ENCODE data around the gene PDE1A.

The PDE1A gene

DNA sequence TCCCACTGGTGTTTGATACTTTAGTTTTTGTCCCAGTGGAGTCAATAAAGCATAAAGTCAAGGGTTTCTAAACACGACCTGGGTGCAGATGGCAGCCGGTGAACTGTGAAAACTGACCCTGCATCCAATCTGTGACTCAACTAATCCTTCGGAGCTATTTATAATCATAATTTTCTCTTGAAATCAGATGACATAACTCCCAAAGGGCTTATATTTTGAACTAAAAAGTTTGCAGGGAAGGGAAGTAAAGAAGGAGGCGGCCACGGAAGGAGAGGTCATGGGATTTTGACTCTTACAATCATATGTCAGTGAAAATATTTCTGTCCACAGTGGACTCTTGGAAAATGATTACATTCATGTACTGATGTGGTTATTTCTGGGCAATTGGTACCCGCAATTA, 178.5 kb downstream of the PDE1A start:
- peak in 1 of 2 donors; percentile 69 for DNase-seq

DNA sequence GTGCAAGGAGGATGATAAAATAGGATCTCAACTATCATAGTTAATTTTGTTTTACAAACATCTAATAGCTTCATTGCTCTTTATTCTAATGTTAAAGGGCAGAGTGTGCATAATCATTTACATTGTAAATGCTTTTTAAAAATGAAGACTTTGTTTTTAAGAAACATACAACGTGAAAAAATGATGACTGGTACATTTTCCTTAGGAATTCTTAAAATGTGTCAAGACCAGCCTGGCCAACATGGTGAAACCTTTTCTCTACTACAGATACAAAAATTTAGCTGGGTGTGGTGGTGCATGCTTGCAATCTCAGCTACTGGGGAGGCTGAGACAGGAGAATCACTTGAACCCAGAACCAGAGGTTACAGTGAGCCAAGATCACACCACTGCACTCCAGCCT, 179.0 kb downstream of the PDE1A start:
- intact Hi-C loops (cut with DNase I; ENCODE audit: low total_unique reads) = no loop called here
- Histone ChIP-seq H3K36me3 (no peaks in the 10 kb centered on the region), H3K4me1 (peaks cover 0 to 31% (median 7%) of the 10 kb centered on the region in 4 donors), H3K9me3 (no peaks in the 10 kb centered on the region), H3K27ac (peak overlapping the region; percentile 49 to 69), H3K4me3 (no peak overlapping the region), H3K27me3 (no peaks in the 10 kb centered on the region)
- TF ChIP-seq, protein P1, sequence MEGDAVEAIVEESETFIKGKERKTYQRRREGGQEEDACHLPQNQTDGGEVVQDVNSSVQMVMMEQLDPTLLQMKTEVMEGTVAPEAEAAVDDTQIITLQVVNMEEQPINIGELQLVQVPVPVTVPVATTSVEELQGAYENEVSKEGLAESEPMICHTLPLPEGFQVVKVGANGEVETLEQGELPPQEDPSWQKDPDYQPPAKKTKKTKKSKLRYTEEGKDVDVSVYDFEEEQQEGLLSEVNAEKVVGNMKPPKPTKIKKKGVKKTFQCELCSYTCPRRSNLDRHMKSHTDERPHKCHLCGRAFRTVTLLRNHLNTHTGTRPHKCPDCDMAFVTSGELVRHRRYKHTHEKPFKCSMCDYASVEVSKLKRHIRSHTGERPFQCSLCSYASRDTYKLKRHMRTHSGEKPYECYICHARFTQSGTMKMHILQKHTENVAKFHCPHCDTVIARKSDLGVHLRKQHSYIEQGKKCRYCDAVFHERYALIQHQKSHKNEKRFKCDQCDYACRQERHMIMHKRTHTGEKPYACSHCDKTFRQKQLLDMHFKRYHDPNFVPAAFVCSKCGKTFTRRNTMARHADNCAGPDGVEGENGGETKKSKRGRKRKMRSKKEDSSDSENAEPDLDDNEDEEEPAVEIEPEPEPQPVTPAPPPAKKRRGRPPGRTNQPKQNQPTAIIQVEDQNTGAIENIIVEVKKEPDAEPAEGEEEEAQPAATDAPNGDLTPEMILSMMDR (IDR thresholded peaks at IDR 0.05) = no peak
- no peak for DNase-seq

More for the DNA sequence above, 178.5 kb downstream of the PDE1A start:
- H3K9me3 ChIP-seq = no peaks in the 10 kb centered on the region
- H3K36me3 ChIP-seq = no peaks in the 10 kb centered on the region
- intact Hi-C loops (cut with DNase I; ENCODE audit: low total_unique reads) = no loop called here
- peaks cover 0 to 27% (median 5%) of the 10 kb centered on the region in 4 donors for H3K4me1 ChIP-seq
- no peaks in the 10 kb centered on the region for H3K27me3 ChIP-seq
- no peak overlapping the region for H3K4me3 ChIP-seq
- TF ChIP-seq, protein P1 (IDR thresholded peaks at IDR 0.05) = no peak
- H3K27ac ChIP-seq = peak overlapping the region; percentile 49 to 69

DNA sequence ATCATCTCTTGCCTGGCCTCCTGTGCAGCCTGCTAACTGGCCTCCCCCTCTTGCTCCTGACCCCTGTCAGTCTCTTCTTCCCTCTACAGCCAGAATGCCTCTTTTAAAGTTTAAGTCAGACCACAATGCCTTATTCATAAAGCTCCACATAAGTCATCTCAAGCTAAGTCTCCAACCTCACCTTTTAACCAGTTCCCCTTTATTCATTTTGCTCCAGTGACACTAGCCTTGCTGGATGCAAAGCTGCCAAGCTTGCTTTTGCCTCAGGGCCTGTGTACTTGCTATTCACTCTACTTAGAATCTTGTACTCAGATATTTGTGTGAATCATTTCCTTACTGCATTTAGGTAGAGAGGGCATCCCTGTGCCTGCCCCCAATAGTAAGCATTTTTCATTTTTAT, 180.9 kb downstream of the PDE1A start:
- H3K27me3 ChIP-seq = no peaks in the 10 kb centered on the region
- intact Hi-C loops (cut with DNase I; ENCODE audit: low total_unique reads) = no loop called here
- no peak overlapping the region for H3K4me3 ChIP-seq
- H3K4me1 ChIP-seq = peaks cover 0 to 42% (median 7%) of the 10 kb centered on the region in 4 donors
- TF ChIP-seq, protein P1 (IDR thresholded peaks at IDR 0.05) = no peak
- no peak overlapping the region for H3K27ac ChIP-seq
- no peak for DNase-seq
- H3K9me3 ChIP-seq = no peaks in the 10 kb centered on the region
- no peaks in the 10 kb centered on the region for H3K36me3 ChIP-seq

DNA sequence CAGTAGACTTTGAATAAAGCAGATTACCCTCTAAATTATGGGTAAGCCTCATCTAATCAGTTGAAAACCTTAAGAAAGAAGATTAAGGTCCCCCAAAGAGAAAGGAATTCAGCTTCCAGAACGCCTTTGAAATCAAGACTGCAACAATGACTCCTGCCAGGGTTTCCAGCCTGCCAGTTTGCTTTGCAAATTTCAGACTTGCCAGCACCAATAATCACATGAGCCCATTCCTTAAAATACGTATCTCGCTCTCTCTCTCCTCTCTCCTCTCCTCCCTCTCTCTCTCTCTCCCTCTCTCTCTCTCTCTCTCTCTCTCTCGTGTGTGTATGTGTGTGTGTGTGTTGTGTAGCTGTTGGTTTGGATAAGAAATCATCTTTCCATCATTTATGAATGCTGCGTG, 184.2 kb downstream of the PDE1A start:
- TF ChIP-seq, protein P1 (IDR thresholded peaks at IDR 0.05) = no peak
- no peak overlapping the region for H3K4me3 ChIP-seq
- intact Hi-C loops (cut with DNase I; ENCODE audit: low total_unique reads) = no loop called here
- H3K27ac ChIP-seq = peak overlapping the region; percentile 16 to 38
- no peaks in the 10 kb centered on the region for H3K36me3 ChIP-seq
- no peak for DNase-seq
- H3K4me1 ChIP-seq = peaks cover 0 to 25% (median 2%) of the 10 kb centered on the region in 4 donors
- no peaks in the 10 kb centered on the region for H3K27me3 ChIP-seq
- H3K9me3 ChIP-seq = no peaks in the 10 kb centered on the region

DNA sequence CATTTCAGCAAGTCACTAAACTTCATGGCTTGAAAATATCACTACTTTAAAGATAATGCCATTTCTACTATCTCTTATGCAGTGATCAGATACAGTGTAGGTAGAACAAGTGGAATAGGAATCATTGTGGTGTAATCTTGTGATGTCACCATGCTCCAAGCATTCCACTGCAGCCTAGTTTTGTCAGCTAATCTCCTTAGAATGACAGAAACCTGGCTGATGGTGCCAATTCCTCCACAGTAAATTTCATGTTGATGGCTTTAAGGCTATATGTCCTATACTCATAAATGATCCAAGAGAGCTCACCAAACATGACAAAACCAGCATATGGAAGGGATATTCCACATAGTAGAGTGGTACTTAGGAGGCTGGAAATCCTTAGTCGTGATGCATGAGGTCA, 184.9 kb downstream of the PDE1A start:
- intact Hi-C loops (cut with DNase I; ENCODE audit: low total_unique reads) = no loop called here
- peaks cover 0 to 22% (median 2%) of the 10 kb centered on the region in 4 donors for H3K4me1 ChIP-seq
- H3K9me3 ChIP-seq = no peaks in the 10 kb centered on the region
- H3K4me3 ChIP-seq = no peak overlapping the region
- DNase-seq = no peak
- H3K36me3 ChIP-seq = no peaks in the 10 kb centered on the region
- no peaks in the 10 kb centered on the region for H3K27me3 ChIP-seq
- TF ChIP-seq, protein P1 (IDR thresholded peaks at IDR 0.05) = no peak
- no peak overlapping the region for H3K27ac ChIP-seq

DNA sequence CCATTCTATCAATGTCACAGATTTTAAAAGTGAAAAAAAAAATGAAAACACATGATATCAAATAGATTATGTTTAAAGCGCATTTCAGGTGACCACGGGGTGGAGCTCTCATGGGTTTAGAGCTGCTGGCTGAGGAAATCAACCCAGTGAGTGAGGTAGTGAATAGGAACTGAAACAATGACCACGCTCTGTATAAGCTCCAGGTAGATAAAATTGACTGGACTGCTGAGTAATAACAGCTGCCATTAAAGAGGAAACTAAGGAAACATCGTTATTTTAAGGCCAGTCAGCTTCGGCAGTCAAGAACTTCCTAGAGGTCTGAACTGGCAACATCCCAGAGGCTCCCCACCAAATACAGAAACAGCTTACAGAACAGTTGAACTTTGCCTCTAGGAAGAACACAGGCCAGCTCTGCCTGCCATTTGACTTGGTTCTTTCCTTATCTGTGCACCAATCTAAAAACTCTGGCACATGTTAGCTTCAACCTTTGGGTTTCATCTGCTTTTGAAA, 185.9 kb downstream of the PDE1A start:
- Histone ChIP-seq H3K4me1 (peaks cover 0 to 22% (median 2%) of the 10 kb centered on the region in 4 donors), H3K4me3 (no peak overlapping the region), H3K36me3 (no peaks in the 10 kb centered on the region), H3K9me3 (no peaks in the 10 kb centered on the region), H3K27me3 (no peaks in the 10 kb centered on the region), H3K27ac (no peak overlapping the region)
- TF ChIP-seq, protein P1 (IDR thresholded peaks at IDR 0.05) = peak; percentile 23 to 30
- no peak for DNase-seq
- intact Hi-C loops (cut with DNase I; ENCODE audit: low total_unique reads) = no loop called here
